ENCODE data around the gene DENND6A.
"Not testable (repeated sequence)": the region's sequence is repeated elsewhere in the genome, so short reads cannot be mapped to it uniquely, and the experiment has no call there.

DENND6A gene

DNA sequence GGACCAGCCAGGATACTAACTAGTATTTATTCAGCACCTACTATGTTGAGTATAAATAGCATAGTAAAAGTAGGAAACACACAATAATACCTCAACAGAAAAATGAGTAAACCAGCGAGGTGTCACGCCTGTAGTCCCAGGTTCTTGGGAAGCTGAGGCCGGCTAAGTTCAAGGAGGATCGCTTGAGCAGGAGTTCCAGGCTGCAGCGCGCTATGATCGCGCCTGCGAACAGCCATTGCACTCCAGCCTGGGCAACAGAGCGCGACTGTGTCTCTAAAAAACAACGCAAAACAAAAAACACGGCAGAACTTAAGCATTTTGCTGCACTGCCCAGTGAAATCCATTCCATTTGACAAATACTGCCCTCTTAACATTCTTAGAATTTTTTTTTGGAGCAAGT, 1.3 kb upstream of the DENND6A start:
- Histone ChIP-seq H3K4me1 (ENCODE audit: control insufficient read depth, insufficient read depth, low read length) (0 out of 2 replicates have a peak, but pooled peaks cover 5% of the 10 kb centered on the region), H3K27me3 (ENCODE audit: control insufficient read depth, insufficient read depth, low read length) (no peaks in the 10 kb centered on the region), H3K4me3 (ENCODE audit: low read depth, low read length) (no peak overlapping the region), H3K9ac (ENCODE audit: low read length) (no peak overlapping the region), H3K9me3 (ENCODE audit: control insufficient read depth, insufficient read depth, low read depth, low read length) (no peaks in the 10 kb centered on the region), H3K36me3 (ENCODE audit: control insufficient read depth, insufficient read depth, low read length) (no peaks in the 10 kb centered on the region), H3K27ac (ENCODE audit: low read depth, low read length) (no peak overlapping the region)

DNA sequence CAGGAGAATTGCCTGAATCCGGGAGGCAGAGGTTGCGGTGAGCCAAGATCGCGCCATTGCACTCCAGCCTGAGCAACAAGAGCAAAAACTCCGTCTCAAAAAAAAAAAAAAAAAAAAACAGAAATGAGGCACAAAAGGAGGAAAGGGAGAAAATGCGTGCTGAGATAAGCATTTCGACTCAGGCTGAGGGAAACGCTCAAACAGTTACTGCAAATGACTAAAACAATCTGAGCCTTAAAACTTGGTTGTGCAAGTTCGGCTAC, 813 bp downstream of the DENND6A start:
- H3K27ac ChIP-seq (ENCODE audit: low read depth, low read length): peak overlapping the region; percentile 24; the same call in 1 of the 2 replicates
- H3K27me3 ChIP-seq (ENCODE audit: control insufficient read depth, insufficient read depth, low read length); H3K36me3 ChIP-seq (ENCODE audit: control insufficient read depth, insufficient read depth, low read length); H3K9me3 ChIP-seq (ENCODE audit: control insufficient read depth, insufficient read depth, low read depth, low read length); H3K4me1 ChIP-seq (ENCODE audit: control insufficient read depth, insufficient read depth, low read length): not testable (repeated sequence)
- H3K9ac ChIP-seq (ENCODE audit: low read length): peak overlapping the region; percentile 95
- peak overlapping the region; percentile 80 for H3K4me3 ChIP-seq (ENCODE audit: low read depth, low read length)

DNA sequence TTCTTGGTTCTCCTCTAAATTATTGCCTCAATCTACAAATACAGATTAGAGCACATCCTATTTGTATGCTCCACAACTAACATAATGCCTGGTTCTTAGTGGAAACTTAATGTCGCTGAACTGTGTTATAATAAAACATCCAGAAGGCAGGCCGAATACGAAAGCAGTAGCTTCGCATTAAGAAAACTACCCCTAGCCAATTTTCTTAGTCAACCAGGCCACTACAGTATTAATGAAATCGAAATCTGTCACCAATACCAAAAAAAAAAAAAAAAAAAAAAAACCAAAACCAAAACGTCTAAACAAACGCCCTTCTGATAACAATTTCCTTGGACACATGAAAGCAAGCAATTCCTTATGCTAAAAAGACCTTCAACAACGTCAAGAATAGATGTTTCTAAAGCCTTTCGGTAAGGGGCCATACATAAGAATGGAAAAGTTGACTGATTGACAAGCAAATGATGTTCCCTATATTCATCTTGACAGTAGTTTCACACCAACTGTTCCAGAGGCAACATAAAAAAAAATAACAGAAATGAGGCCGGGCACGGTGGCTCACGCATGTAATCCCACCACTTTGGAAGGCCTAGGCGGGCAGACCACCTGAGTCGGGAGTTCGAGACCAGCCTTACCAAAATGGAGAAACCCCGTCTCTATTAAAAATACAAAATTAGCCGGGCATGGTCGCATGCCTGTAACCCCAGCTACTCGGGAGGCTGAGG, 1.3 kb downstream of the DENND6A start:
- Histone ChIP-seq H3K27ac (ENCODE audit: low read depth, low read length) (peak overlapping the region; percentile 24; the same call in 1 of the 2 replicates), H3K9ac (ENCODE audit: low read length) (peak overlapping the region; percentile 95), H3K27me3 (ENCODE audit: control insufficient read depth, insufficient read depth, low read length) (no peaks in the 10 kb centered on the region), H3K4me1 (ENCODE audit: control insufficient read depth, insufficient read depth, low read length) (peaks cover 9% of the 10 kb centered on the region; the same call in 1 of the 2 replicates), H3K36me3 (ENCODE audit: control insufficient read depth, insufficient read depth, low read length) (no peaks in the 10 kb centered on the region), H3K4me3 (ENCODE audit: low read depth, low read length) (peak overlapping the region; percentile 80), H3K9me3 (ENCODE audit: control insufficient read depth, insufficient read depth, low read depth, low read length) (no peaks in the 10 kb centered on the region)

DNA sequence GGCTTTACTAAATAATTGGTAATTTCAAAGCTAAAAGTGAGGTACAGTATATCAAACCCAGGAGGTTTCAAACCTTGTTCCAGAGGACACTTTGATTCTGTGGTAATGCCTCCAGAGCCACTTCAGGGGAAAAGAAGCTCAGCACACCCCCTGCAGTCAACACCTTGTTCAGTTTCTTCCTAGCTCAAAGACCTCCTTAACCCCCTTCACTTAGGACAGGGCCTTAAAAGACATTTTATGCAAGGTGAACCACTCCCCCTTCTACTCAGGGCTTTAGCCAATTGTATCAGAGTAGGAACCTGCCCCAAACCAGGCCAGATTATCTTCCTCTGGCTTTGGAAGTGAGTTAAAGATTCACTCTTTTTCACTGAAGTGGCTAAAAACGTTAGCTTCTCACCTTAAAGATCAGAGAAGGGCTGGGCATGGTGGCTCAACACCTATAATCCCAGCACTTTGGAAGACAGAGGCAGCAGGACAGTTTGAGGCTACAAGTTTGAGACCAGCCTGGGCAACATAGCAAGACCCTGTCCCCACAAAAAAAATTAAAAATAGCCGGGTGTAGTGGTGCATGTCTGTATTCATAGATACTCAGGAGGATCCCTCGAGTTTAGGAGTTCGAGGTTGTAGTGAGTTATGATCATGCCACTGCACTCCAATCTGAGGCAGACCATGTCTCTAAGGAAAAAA, 3.4 kb downstream of the DENND6A start:
- H3K27ac ChIP-seq (ENCODE audit: low read depth, low read length): no peak overlapping the region
- H3K36me3 ChIP-seq (ENCODE audit: control insufficient read depth, insufficient read depth, low read length): no peaks in the 10 kb centered on the region
- no peak overlapping the region for H3K4me3 ChIP-seq (ENCODE audit: low read depth, low read length)
- no peaks in the 10 kb centered on the region for H3K9me3 ChIP-seq (ENCODE audit: control insufficient read depth, insufficient read depth, low read depth, low read length)
- no peak overlapping the region for H3K9ac ChIP-seq (ENCODE audit: low read length)
- H3K27me3 ChIP-seq (ENCODE audit: control insufficient read depth, insufficient read depth, low read length): no peaks in the 10 kb centered on the region
- peaks cover 9% of the 10 kb centered on the region; the same call in 1 of the 2 replicates for H3K4me1 ChIP-seq (ENCODE audit: control insufficient read depth, insufficient read depth, low read length)

DNA sequence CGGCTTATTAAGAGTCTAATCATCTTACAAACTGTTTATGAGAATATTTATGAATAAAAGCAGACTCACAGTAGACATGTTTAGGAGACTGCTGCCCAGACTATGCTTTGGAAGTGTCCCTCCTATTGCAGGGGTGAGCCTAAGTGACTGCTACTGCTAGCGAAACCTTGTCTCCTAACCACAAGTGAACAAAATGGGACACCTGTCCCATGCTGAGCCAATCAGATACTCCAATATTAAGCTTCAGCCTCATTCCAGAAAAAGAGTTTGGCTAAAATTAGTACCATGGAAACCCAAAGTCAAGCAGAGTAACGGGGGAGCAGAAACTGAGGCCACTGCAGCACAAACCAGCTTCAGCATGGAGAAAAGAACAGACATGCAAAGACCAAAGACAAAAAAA, 4.6 kb downstream of the DENND6A start:
- Histone ChIP-seq H3K36me3 (ENCODE audit: control insufficient read depth, insufficient read depth, low read length) (no peaks in the 10 kb centered on the region), H3K4me3 (ENCODE audit: low read depth, low read length) (no peak overlapping the region), H3K9me3 (ENCODE audit: control insufficient read depth, insufficient read depth, low read depth, low read length) (no peaks in the 10 kb centered on the region), H3K27me3 (ENCODE audit: control insufficient read depth, insufficient read depth, low read length) (no peaks in the 10 kb centered on the region), H3K4me1 (ENCODE audit: control insufficient read depth, insufficient read depth, low read length) (peaks cover 9% of the 10 kb centered on the region; the same call in 1 of the 2 replicates), H3K9ac (ENCODE audit: low read length) (no peak overlapping the region), H3K27ac (ENCODE audit: low read depth, low read length) (0 out of 2 replicates have a peak overlapping the region, but pooled peaks have one; percentile 34)

DNA sequence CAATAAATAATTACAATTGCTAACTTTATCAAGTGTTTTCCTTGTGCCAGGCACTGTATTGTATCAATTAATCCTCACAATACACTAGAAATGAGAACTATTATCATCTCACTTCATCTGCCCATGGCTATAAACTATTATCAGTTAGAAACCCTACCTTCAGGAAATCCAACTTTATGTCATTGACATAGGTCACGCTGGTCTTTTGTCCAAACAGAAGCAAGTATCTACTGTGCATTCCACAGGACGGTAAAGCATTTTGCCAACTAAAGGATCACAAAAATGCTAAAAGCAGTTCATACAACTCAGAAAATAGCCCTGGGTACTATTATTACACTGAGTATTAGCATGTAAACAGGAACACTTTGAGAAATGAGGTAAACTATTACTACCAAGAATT, 9.6 kb downstream of the DENND6A start:
- Histone ChIP-seq H3K27me3 (ENCODE audit: control insufficient read depth, insufficient read depth, low read length) (no peaks in the 10 kb centered on the region), H3K36me3 (ENCODE audit: control insufficient read depth, insufficient read depth, low read length) (0 out of 2 replicates have a peak, but pooled peaks cover 7% of the 10 kb centered on the region), H3K9ac (ENCODE audit: low read length) (no peak overlapping the region), H3K4me1 (ENCODE audit: control insufficient read depth, insufficient read depth, low read length) (peaks cover 2% of the 10 kb centered on the region; the same call in 1 of the 2 replicates), H3K4me3 (ENCODE audit: low read depth, low read length) (no peak overlapping the region), H3K27ac (ENCODE audit: low read depth, low read length) (no peak overlapping the region), H3K9me3 (ENCODE audit: control insufficient read depth, insufficient read depth, low read depth, low read length) (no peaks in the 10 kb centered on the region)

DNA sequence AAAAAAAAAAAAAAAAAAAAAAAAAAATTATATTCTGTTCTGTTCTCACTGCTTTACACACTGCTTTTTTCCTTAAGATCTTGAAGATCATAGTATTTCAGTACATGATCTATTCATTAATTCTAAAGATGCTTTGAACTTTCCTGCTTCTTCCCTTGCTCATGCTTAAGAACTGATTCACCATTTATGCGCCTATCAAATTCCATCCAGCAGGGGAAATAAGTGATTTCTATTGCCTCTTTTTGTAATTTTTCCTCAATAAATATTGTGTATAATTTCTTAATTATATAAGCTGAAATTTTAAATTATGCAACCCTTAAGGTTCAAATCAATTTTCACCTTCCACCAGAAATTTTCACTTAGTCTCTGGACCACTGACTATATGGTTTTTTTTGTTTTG, 10.6 kb downstream of the DENND6A start:
- H3K9me3 ChIP-seq (ENCODE audit: control insufficient read depth, insufficient read depth, low read depth, low read length): no peaks in the 10 kb centered on the region
- H3K9ac ChIP-seq (ENCODE audit: low read length): no peak overlapping the region
- H3K36me3 ChIP-seq (ENCODE audit: control insufficient read depth, insufficient read depth, low read length): 0 out of 2 replicates have a peak, but pooled peaks cover 7% of the 10 kb centered on the region
- no peak overlapping the region for H3K27ac ChIP-seq (ENCODE audit: low read depth, low read length)
- H3K27me3 ChIP-seq (ENCODE audit: control insufficient read depth, insufficient read depth, low read length): no peaks in the 10 kb centered on the region
- no peak overlapping the region for H3K4me3 ChIP-seq (ENCODE audit: low read depth, low read length)
- H3K4me1 ChIP-seq (ENCODE audit: control insufficient read depth, insufficient read depth, low read length): no peaks in the 10 kb centered on the region

DNA sequence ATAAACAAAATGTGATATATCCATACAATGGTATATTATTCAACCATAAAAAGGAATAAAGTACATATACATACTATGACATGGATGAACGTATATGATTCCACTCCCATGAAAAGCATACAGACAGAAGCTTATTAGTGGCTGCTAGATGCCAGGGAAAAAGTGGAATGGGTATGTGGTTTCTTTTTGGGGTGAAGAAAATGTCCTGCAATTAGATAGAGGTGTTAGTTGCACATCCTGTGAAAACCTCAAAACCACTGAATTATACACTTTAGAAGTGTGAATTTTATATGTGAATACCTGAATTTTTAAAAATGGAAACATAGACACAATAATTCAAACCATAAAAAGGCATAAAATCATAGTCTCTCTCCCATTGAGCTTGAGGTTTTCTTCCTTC, 11.2 kb downstream of the DENND6A start:
- Histone ChIP-seq H3K4me1 (ENCODE audit: control insufficient read depth, insufficient read depth, low read length) (no peaks in the 10 kb centered on the region), H3K27ac (ENCODE audit: low read depth, low read length) (no peak overlapping the region), H3K4me3 (ENCODE audit: low read depth, low read length) (no peak overlapping the region), H3K36me3 (ENCODE audit: control insufficient read depth, insufficient read depth, low read length) (0 out of 2 replicates have a peak, but pooled peaks cover 7% of the 10 kb centered on the region), H3K9me3 (ENCODE audit: control insufficient read depth, insufficient read depth, low read depth, low read length) (no peaks in the 10 kb centered on the region), H3K27me3 (ENCODE audit: control insufficient read depth, insufficient read depth, low read length) (no peaks in the 10 kb centered on the region), H3K9ac (ENCODE audit: low read length) (no peak overlapping the region)

DNA sequence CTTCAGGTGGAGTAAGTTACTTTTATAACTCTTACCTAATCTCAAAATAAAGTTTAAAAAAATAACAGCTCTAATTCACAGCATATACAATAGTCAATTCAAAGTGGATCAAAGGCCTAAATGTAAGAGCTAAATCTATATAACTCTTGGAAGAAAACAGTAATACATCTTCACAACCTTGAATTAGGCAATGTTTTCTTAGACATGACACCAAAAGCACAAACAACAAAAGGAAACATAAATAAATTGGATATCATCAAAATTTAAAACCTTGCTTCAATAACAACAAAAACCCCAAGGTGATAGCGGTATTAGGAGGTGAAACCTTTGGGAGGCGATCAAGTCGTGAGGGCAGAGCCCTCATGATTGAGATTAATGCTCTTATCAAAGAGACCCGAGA, 12.8 kb downstream of the DENND6A start:
- no peaks in the 10 kb centered on the region for H3K4me1 ChIP-seq (ENCODE audit: control insufficient read depth, insufficient read depth, low read length)
- 0 out of 2 replicates have a peak, but pooled peaks cover 7% of the 10 kb centered on the region for H3K36me3 ChIP-seq (ENCODE audit: control insufficient read depth, insufficient read depth, low read length)
- H3K27ac ChIP-seq (ENCODE audit: low read depth, low read length): no peak overlapping the region
- H3K27me3 ChIP-seq (ENCODE audit: control insufficient read depth, insufficient read depth, low read length): no peaks in the 10 kb centered on the region
- H3K4me3 ChIP-seq (ENCODE audit: low read depth, low read length): no peak overlapping the region
- no peaks in the 10 kb centered on the region for H3K9me3 ChIP-seq (ENCODE audit: control insufficient read depth, insufficient read depth, low read depth, low read length)
- H3K9ac ChIP-seq (ENCODE audit: low read length): no peak overlapping the region

DNA sequence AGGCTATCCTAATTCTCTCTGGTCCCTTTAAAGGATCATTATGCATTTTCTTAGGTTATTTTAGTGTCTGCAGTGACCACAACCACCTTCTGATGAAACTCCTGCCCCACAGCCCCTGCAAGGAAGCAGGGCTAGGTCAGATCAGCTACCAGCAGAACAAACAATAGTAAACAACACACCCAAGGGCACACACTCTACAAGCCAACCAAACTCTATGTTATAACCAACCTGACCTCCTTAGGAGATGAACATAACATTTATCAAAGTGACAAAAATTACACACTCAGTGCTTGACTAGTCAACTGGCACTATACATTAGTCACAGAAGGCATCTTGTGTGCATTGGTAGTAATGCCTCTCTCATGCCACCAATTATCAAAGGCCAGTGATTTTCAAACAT, 17.3 kb downstream of the DENND6A start:
- Histone ChIP-seq H3K36me3 (ENCODE audit: control insufficient read depth, insufficient read depth, low read length) (0 out of 2 replicates have a peak, but pooled peaks cover 7% of the 10 kb centered on the region), H3K27me3 (ENCODE audit: control insufficient read depth, insufficient read depth, low read length) (no peaks in the 10 kb centered on the region), H3K27ac (ENCODE audit: low read depth, low read length) (0 out of 2 replicates have a peak overlapping the region, but pooled peaks have one; percentile 14), H3K4me1 (ENCODE audit: control insufficient read depth, insufficient read depth, low read length) (peaks cover 4% of the 10 kb centered on the region; the same call in 1 of the 2 replicates), H3K9ac (ENCODE audit: low read length) (no peak overlapping the region), H3K4me3 (ENCODE audit: low read depth, low read length) (no peak overlapping the region), H3K9me3 (ENCODE audit: control insufficient read depth, insufficient read depth, low read depth, low read length) (no peaks in the 10 kb centered on the region)

DNA sequence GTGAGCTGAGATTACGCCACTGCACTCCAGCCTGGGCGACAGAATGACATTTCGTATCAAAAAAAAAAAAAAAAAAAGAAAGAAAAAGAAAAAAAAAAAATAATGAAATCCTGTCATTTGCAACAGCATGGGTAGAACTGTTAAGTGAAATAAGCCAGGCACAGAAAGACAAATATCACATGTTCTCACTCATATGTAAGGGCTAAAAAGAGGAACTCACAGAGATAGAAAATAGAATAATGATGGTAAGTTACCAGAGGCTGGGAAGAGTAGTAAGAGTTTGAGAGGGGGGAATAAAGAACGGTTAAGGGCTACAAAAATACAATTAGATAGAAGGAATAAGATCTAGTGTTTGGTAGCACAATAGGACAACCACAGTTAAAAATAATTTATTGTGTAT, 19.7 kb downstream of the DENND6A start:
- H3K4me1 ChIP-seq (ENCODE audit: control insufficient read depth, insufficient read depth, low read length): peaks cover 4% of the 10 kb centered on the region; the same call in 1 of the 2 replicates
- H3K9me3 ChIP-seq (ENCODE audit: control insufficient read depth, insufficient read depth, low read depth, low read length): no peaks in the 10 kb centered on the region
- H3K27ac ChIP-seq (ENCODE audit: low read depth, low read length): no peak overlapping the region
- peaks cover 6% of the 10 kb centered on the region for H3K36me3 ChIP-seq (ENCODE audit: control insufficient read depth, insufficient read depth, low read length)
- H3K27me3 ChIP-seq (ENCODE audit: control insufficient read depth, insufficient read depth, low read length): no peaks in the 10 kb centered on the region
- H3K4me3 ChIP-seq (ENCODE audit: low read depth, low read length): no peak overlapping the region
- no peak overlapping the region for H3K9ac ChIP-seq (ENCODE audit: low read length)
